Dendritic cell treated with granulocyte-macrophage colony-stimulating factor and Interleukin-4, amounts not matched to agents 40 ng/mL and 50 ng/mL, for 4 days (primary cell): ENCODE data around the gene SLC2A11.

ENCODE experiments used
- H3K27ac Mint-ChIP-seq: one replicate; pipeline ENCODE4 v1.8.0; 2022; ENCODE audit warnings: mild to moderate bottlenecking, mixed read lengths
- H3K27me3 Mint-ChIP-seq: one replicate; pipeline ENCODE4 v1.8.0; 2022; ENCODE audit warnings: mild to moderate bottlenecking, mixed read lengths
- H3K36me3 Mint-ChIP-seq: one replicate; pipeline ENCODE4 v1.8.0; 2022; ENCODE audit warnings: low read depth, mixed read lengths
- H3K4me1 Mint-ChIP-seq: one replicate; pipeline ENCODE4 v1.8.0; 2022; ENCODE audit warnings: low read depth, mixed read lengths
- H3K4me3 Mint-ChIP-seq: one replicate; pipeline ENCODE4 v1.8.0; 2022; ENCODE audit warnings: mild to moderate bottlenecking, moderate library complexity, mixed read lengths
- H3K9me3 Mint-ChIP-seq: one replicate; pipeline ENCODE4 v1.8.0; 2022; ENCODE audit warnings: mixed read lengths
- intact Hi-C: fragments of 100-400 bp; cut with micrococcal nuclease; formaldehyde crosslinking; loops from one replicate; pipeline ENCODE4 v1.15.0; 2022

SLC2A11 gene

GRCh38 chr22:23926561-23926960, 68.9 kb downstream of the SLC2A11 start:
- intact Hi-C loops = no loop called here
- H3K27ac Mint-ChIP-seq = no peak overlapping the region
- peaks cover 11% of the 10 kb centered on the region for H3K27me3 Mint-ChIP-seq
- H3K9me3 Mint-ChIP-seq = peaks cover 41% of the 10 kb centered on the region
- peaks cover 78% of the 10 kb centered on the region for H3K36me3 Mint-ChIP-seq
- H3K4me3 Mint-ChIP-seq = no peak overlapping the region
- no peaks in the 10 kb centered on the region for H3K4me1 Mint-ChIP-seq
